Measurements from ENCODE around the gene DCAF8. TPM values are rescaled to one million over a fixed set of nuclear protein-coding genes. Genes with fewer than 3 reads are reported as not detected.

Gene DCAF8
- total and polyA plus RNA-seq, 2 experiments from 2014 or later = 79.7 to 80.4 TPM

DNA sequence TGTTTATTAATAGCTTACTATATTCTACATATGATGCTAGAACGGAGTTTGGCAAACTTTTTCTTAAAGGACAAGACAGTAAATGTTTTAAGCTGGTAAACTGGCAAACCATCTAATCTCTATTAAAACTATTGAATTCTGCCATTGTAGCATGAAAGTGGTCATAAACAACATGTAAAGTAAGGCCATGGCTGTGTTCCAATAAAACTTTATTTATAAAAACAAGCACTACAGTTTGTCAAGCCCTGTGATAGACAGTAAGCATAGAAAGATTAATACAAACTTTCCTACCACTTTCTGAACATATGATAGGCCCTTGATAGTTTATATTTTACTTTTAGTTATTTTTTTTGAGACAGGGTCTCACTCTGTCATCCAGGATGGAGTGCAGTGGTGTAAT is 34.8 kb downstream of the DCAF8 start:
- no peak for DNase-seq
- in situ Hi-C loops (cut with MboI) = no loop called here
- no peaks in the 10 kb centered on the region for H3K9me2 ChIP-seq (ENCODE audit: insufficient read depth)
- H3K27me3 ChIP-seq (replicated peaks; ENCODE audit: insufficient read depth) = no peaks in the 10 kb centered on the region
- H3K4me3 ChIP-seq = no peak overlapping the region
- no peaks in the 10 kb centered on the region for H3K79me2 ChIP-seq (ENCODE audit: insufficient read depth)
- H4K20me1 ChIP-seq (ENCODE audit: insufficient read depth) = no peaks in the 10 kb centered on the region
- H3F3A ChIP-seq (ENCODE audit: insufficient read depth) = no peaks in the 10 kb centered on the region
- TF ChIP-seq EZH2phosphoT487 (IDR thresholded peaks at IDR 0.05; ENCODE audit: insufficient read depth, low read depth) = no peak
- no peak for TF ChIP-seq EZH2 (IDR thresholded peaks at IDR 0.05; ENCODE audit: insufficient read depth, poor library complexity, severe bottlenecking)
- H3K36me3 ChIP-seq (ENCODE audit: low read depth) = peaks cover 70% of the 10 kb centered on the region
- no peak overlapping the region for H3K4me2 ChIP-seq (ENCODE audit: unreplicated experiment)
- no peaks in the 10 kb centered on the region for H3K4me1 ChIP-seq (ENCODE audit: insufficient read depth)
- no peak overlapping the region for H3K27ac ChIP-seq
- no peak overlapping the region for H3K9ac ChIP-seq
- H2AFZ ChIP-seq = no peak overlapping the region
- no peaks in the 10 kb centered on the region for H3K9me3 ChIP-seq (ENCODE audit: low read depth)
- WGBS, 2 experiments (ENCODE audit: low coverage in 1 of 2, low lambda C conversion rate in 2 of 2, missing lambda C conversion rate in 2 of 2) = 100% methylated on average over 1 of the region's 1 CpG

DNA sequence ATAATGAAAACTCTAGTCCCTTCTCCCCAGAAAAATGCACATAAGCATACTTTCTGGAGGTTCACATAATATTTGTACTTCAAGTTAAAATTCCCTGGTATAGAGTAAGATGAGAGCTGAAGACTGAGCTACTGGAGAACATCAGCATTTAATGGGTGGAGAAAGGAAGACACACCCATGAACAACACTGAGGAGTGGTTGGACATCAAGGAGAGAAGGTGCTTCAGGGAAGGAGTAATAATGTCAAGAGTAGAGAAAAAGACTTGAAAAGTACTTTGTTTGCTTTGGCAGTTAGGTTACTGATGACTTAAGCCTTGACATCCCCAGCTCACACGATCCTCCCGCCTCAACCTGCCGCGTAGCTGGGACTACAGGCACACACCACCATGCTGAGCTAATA is 35.3 kb downstream of the DCAF8 start:
- in situ Hi-C loops (cut with MboI) = no loop called here
- H3K36me3 ChIP-seq (ENCODE audit: low read depth) = peaks cover 72% of the 10 kb centered on the region

DNA sequence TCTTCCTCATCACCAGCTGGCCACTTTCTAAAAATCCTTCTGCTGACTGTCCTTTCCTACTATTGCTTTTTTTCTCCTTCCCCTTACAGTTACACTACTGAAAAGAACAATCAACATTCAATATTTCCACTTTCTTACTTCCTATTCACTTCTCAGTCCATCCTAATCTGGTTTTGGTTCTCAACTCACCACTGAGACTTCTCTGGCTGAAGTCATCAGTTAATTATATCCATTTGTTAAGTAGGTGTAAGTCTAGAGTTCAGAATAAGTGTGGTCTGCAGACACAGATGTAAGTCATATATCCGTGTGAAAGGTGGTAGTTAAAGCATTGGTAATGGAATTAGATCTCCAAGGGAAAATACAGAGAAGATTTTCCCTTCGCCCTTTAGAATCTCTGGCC is 35.7 kb downstream of the DCAF8 start:
- Histone ChIP-seq H3K9ac (no peak overlapping the region), H3F3A (ENCODE audit: insufficient read depth) (peaks cover 8% of the 10 kb centered on the region; the same call in 1 of the 2 replicates), H3K4me1 (ENCODE audit: insufficient read depth) (no peaks in the 10 kb centered on the region), H3K4me2 (ENCODE audit: unreplicated experiment) (no peak overlapping the region), H3K4me3 (no peak overlapping the region), H3K36me3 (ENCODE audit: low read depth) (peaks cover 73% of the 10 kb centered on the region), H4K20me1 (ENCODE audit: insufficient read depth) (no peaks in the 10 kb centered on the region), H3K27me3 (replicated peaks; ENCODE audit: insufficient read depth) (no peaks in the 10 kb centered on the region), H2AFZ (no peak overlapping the region), H3K79me2 (ENCODE audit: insufficient read depth) (no peaks in the 10 kb centered on the region), H3K9me3 (ENCODE audit: low read depth) (no peaks in the 10 kb centered on the region), H3K9me2 (ENCODE audit: insufficient read depth) (no peaks in the 10 kb centered on the region), H3K27ac (no peak overlapping the region)
- WGBS, 2 experiments (ENCODE audit: low coverage in 1 of 2, low lambda C conversion rate in 2 of 2, missing lambda C conversion rate in 2 of 2) = 65 to 68% methylated on average over 2 of the region's 2 CpGs
- no peak for TF ChIP-seq EZH2 (IDR thresholded peaks at IDR 0.05; ENCODE audit: insufficient read depth, poor library complexity, severe bottlenecking)
- no peak for TF ChIP-seq EZH2phosphoT487 (IDR thresholded peaks at IDR 0.05; ENCODE audit: insufficient read depth, low read depth)
- in situ Hi-C loops (cut with MboI) = no loop called here
- DNase-seq = no peak

More for the DNA sequence above, 35.3 kb downstream of the DCAF8 start:
- Histone ChIP-seq H3K27me3 (replicated peaks; ENCODE audit: insufficient read depth) (no peaks in the 10 kb centered on the region), H3K9ac (no peak overlapping the region), H4K20me1 (ENCODE audit: insufficient read depth) (no peaks in the 10 kb centered on the region), H3K9me2 (ENCODE audit: insufficient read depth) (no peaks in the 10 kb centered on the region), H3K4me1 (ENCODE audit: insufficient read depth) (no peaks in the 10 kb centered on the region), H3K79me2 (ENCODE audit: insufficient read depth) (no peaks in the 10 kb centered on the region), H3F3A (ENCODE audit: insufficient read depth) (peaks cover 3% of the 10 kb centered on the region; the same call in 1 of the 2 replicates), H3K4me3 (no peak overlapping the region), H2AFZ (no peak overlapping the region), H3K27ac (no peak overlapping the region), H3K4me2 (ENCODE audit: unreplicated experiment) (no peak overlapping the region), H3K9me3 (ENCODE audit: low read depth) (no peaks in the 10 kb centered on the region)
- no peak for TF ChIP-seq EZH2phosphoT487 (IDR thresholded peaks at IDR 0.05; ENCODE audit: insufficient read depth, low read depth)
- TF ChIP-seq EZH2 (IDR thresholded peaks at IDR 0.05; ENCODE audit: insufficient read depth, poor library complexity, severe bottlenecking) = no peak
- WGBS, 2 experiments (ENCODE audit: low coverage in 1 of 2, low lambda C conversion rate in 2 of 2, missing lambda C conversion rate in 2 of 2) = 98 to 99% methylated on average over 4 of the region's 4 CpGs
- no peak for DNase-seq

DNA sequence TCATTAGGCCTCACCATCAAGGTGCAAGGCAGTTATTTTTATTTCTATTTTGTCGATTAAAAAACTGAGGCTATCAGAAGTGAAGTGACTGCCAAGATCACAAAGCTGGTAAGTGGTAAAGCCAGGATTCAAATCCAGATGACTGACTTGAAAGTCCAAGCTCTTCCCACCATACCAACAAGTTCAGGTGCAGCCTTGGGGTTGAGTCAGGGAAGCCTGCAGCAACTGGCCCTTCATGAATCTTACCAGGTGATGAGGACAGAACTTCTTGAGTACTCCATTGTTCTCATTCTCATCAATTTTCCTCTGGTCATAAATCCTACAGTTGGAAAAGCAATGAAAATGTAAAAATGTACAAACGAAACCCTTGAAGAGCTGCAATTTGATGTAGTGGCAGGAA is 37.0 kb downstream of the DCAF8 start:
- in situ Hi-C loops (cut with MboI) = no loop called here
- no peaks in the 10 kb centered on the region for H3K79me2 ChIP-seq (ENCODE audit: insufficient read depth)
- H3K9me2 ChIP-seq (ENCODE audit: insufficient read depth) = no peaks in the 10 kb centered on the region
- H2AFZ ChIP-seq = no peak overlapping the region
- H4K20me1 ChIP-seq (ENCODE audit: insufficient read depth) = no peaks in the 10 kb centered on the region
- H3K27ac ChIP-seq = no peak overlapping the region
- no peak overlapping the region for H3K4me2 ChIP-seq (ENCODE audit: unreplicated experiment)
- H3K36me3 ChIP-seq (ENCODE audit: low read depth) = peaks cover 66% of the 10 kb centered on the region
- H3K4me3 ChIP-seq = no peak overlapping the region
- DNase-seq = no peak
- no peaks in the 10 kb centered on the region for H3K27me3 ChIP-seq (replicated peaks; ENCODE audit: insufficient read depth)
- TF ChIP-seq EZH2 (IDR thresholded peaks at IDR 0.05; ENCODE audit: insufficient read depth, poor library complexity, severe bottlenecking) (no peak), EZH2phosphoT487 (IDR thresholded peaks at IDR 0.05; ENCODE audit: insufficient read depth, low read depth) (no peak)
- H3F3A ChIP-seq (ENCODE audit: insufficient read depth) = peaks cover 20% of the 10 kb centered on the region
- no peak overlapping the region for H3K9ac ChIP-seq
- no peaks in the 10 kb centered on the region for H3K9me3 ChIP-seq (ENCODE audit: low read depth)
- H3K4me1 ChIP-seq (ENCODE audit: insufficient read depth) = peaks cover 6% of the 10 kb centered on the region; the same call in 1 of the 2 replicates
- WGBS, 2 experiments (ENCODE audit: low coverage in 1 of 2, low lambda C conversion rate in 2 of 2, missing lambda C conversion rate in 2 of 2) = 95 to 98% methylated on average over 2 of the region's 2 CpGs

DNA sequence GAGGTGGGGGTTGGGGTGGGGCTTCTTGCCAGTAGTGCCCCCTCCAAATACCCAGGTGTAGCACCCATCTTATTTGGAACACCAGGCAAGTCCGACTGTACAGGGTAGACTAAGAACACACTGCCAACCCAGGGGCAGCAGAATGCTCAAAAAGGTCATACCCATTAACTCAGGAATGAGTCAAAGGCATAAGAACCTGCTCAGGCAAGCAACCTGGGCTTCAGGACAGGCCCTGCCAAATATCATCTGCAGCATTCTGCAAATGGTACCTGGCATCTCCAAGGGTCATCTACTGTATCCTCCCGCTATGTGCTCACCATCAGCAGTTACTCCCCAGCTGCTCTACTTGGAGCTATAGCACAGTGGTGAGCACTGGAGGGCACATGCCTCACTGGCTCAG is 37.7 kb downstream of the DCAF8 start:
- no peak overlapping the region for H3K9ac ChIP-seq
- no peaks in the 10 kb centered on the region for H3K9me2 ChIP-seq (ENCODE audit: insufficient read depth)
- 97 to 100% methylated on average over 2 of the region's 2 CpGs for WGBS, 2 experiments (ENCODE audit: low coverage in 1 of 2, low lambda C conversion rate in 2 of 2, missing lambda C conversion rate in 2 of 2)
- peaks cover 13% of the 10 kb centered on the region; the same call in 1 of the 2 replicates for H3K4me1 ChIP-seq (ENCODE audit: insufficient read depth)
- TF ChIP-seq EZH2 (IDR thresholded peaks at IDR 0.05; ENCODE audit: insufficient read depth, poor library complexity, severe bottlenecking) (no peak), EZH2phosphoT487 (IDR thresholded peaks at IDR 0.05; ENCODE audit: insufficient read depth, low read depth) (no peak)
- in situ Hi-C loops (cut with MboI) = no loop called here
- H3F3A ChIP-seq (ENCODE audit: insufficient read depth) = peaks cover 28% of the 10 kb centered on the region
- H4K20me1 ChIP-seq (ENCODE audit: insufficient read depth) = no peaks in the 10 kb centered on the region
- no peaks in the 10 kb centered on the region for H3K9me3 ChIP-seq (ENCODE audit: low read depth)
- no peak overlapping the region for H3K4me2 ChIP-seq (ENCODE audit: unreplicated experiment)
- no peak overlapping the region for H3K4me3 ChIP-seq
- no peak overlapping the region for H2AFZ ChIP-seq
- no peaks in the 10 kb centered on the region for H3K27me3 ChIP-seq (replicated peaks; ENCODE audit: insufficient read depth)
- H3K27ac ChIP-seq = no peak overlapping the region
- no peaks in the 10 kb centered on the region for H3K79me2 ChIP-seq (ENCODE audit: insufficient read depth)
- DNase-seq = no peak
- H3K36me3 ChIP-seq (ENCODE audit: low read depth) = peaks cover 63% of the 10 kb centered on the region

All from GM23248 (cell line).